GM12878 (cell line): Measurements from ENCODE around the gene DHCR7. TPM values are rescaled to one million over a fixed set of nuclear protein-coding genes. Genes with fewer than 3 reads are reported as not detected.
A peak's percentile ranks its signal among the peaks of the same experiment; 100 is the strongest.

Experiments used
- ATAC-seq: fragments of 200-7000 bp; cut with Tn5 transposase; 3 replicates; pipeline ENCODE4 v1.9.1; 2020; ENCODE audit warnings: mild to moderate bottlenecking, moderate library complexity
- BruUV-seq: library from RNA; stranded (reverse); fragments of 400-500 nt; replicated peaks from 2 replicates; lab custom pipeline; 2021; lab: Mats Ljungman, UMichigan
- CTCF ChIA-PET: fragments of 300-600 bp; sonication (Branson Sonifier 250); formaldehyde crosslinking; extraction: SDS; loops from one replicate; lab custom pipeline; 2021; ENCODE audit warnings: inconsistent platforms; lab: Yijun Ruan, JAX
- POLR2A ChIA-PET: fragments of 350-600 bp; formaldehyde crosslinking; extraction: SDS; loops from one replicate; lab custom pipeline; 2021; ENCODE audit warnings: inconsistent platforms; lab: Charles Lee
- RAD21 ChIA-PET: fragments of 300-600 bp; sonication (Branson Sonifier 250); formaldehyde crosslinking; loops from one replicate; lab custom pipeline; 2023; ENCODE audit warnings: antibody characterized with exemption; ENCODE audit not compliant: unreplicated experiment; lab: Charles Lee
- SMC1A ChIA-PET: fragments of 300-600 bp; sonication (Branson Sonifier 250); formaldehyde crosslinking; loops from one replicate; lab custom pipeline; 2023; ENCODE audit not compliant: unreplicated experiment, uncharacterized antibody; lab: Charles Lee
- DNase-seq: peaks from one replicate; pipeline ENCODE4 v3.0.0-alpha.2; 2011; ENCODE audit warnings: low read depth, low spot score
- FAIRE-seq: peaks from 3 replicates; lab custom pipeline; 2011; peaks lifted over from hg19 to GRCh38; lab: Jason Lieb, UNC
- H2AFZ ChIP-seq: 2 replicates; pipeline ENCODE4 v1.6.0; 2011; ENCODE audit warnings: low read depth, low read length, control low read depth; ENCODE audit not compliant: control insufficient read depth
- H3K27ac ChIP-seq: 2 replicates; pipeline ENCODE4 v1.5.1; 2011; ENCODE audit warnings: control low read depth; ENCODE audit not compliant: control insufficient read depth, insufficient read depth
- H3K27me3 ChIP-seq, 2 experiments: replicated peaks in 1 of 2; 2 replicates each; pipeline versions ENCODE4 v1.6.0 to v1.6.1; 2011; ENCODE audit warnings: low read length in 1 of 2; ENCODE audit not compliant: control insufficient read depth in 2 of 2, insufficient read depth in 2 of 2
- H3K36me3 ChIP-seq, 2 experiments: 2 replicates each; pipeline ENCODE4 v1.5.1; 2011; ENCODE audit warnings: low read length in 1 of 2; ENCODE audit not compliant: control insufficient read depth in 2 of 2, insufficient read depth in 2 of 2
- H3K4me1 ChIP-seq: 2 replicates; pipeline ENCODE4 v1.6.1; 2011; ENCODE audit warnings: mild to moderate bottlenecking, low read length, moderate library complexity, mixed read lengths; ENCODE audit not compliant: control insufficient read depth, insufficient read depth
- H3K4me2 ChIP-seq: 2 replicates; pipeline ENCODE4 v1.6.0; 2011; ENCODE audit warnings: control low read depth; ENCODE audit not compliant: control insufficient read depth, insufficient read depth
- H3K4me3 ChIP-seq: fragments of 200-600 bp; sonication (generic); 2 replicates; pipeline ENCODE4 v1.5.1; 2016
- H3K79me2 ChIP-seq: 2 replicates; pipeline ENCODE4 v1.6.0; 2011; ENCODE audit warnings: low read length; ENCODE audit not compliant: control insufficient read depth, insufficient read depth
- H3K9ac ChIP-seq: 2 replicates; pipeline ENCODE4 v1.8.0; 2011; ENCODE audit warnings: low read length, control low read depth, mixed read lengths; ENCODE audit not compliant: control insufficient read depth, insufficient read depth
- H3K9me3 ChIP-seq: replicated peaks from 3 replicates; pipeline ENCODE4 v1.5.1; 2011; ENCODE audit warnings: mild to moderate bottlenecking, low read length; ENCODE audit not compliant: control insufficient read depth, insufficient read depth
- H4K20me1 ChIP-seq: 2 replicates; pipeline ENCODE4 v1.6.0; 2011; ENCODE audit not compliant: control insufficient read depth, insufficient read depth
- CBX5 ChIP-seq: sonication (generic); IDR thresholded peaks from 2 replicates; pipeline ENCODE4 v1.6.1; 2016; ENCODE audit warnings: low read depth, moderate library complexity, mild to moderate bottlenecking, inconsistent platforms
- CHD2 ChIP-seq: IDR thresholded peaks from 2 replicates; pipeline ENCODE4 v1.6.1; 2011; ENCODE audit warnings: low read depth, low read length, improper control_type of control experiment, borderline replicate concordance
- EED ChIP-seq: sonication (generic); IDR thresholded peaks from 2 replicates; pipeline ENCODE4 v1.6.1; 2016; ENCODE audit warnings: antibody characterized with exemption, low read depth
- EGR1 ChIP-seq, 2 experiments: IDR thresholded peaks; 1 replicate in 1 of 2; 2 replicates in 1 of 2; pipeline ENCODE4 v1.6.1; 2011 to 2012; ENCODE audit warnings: low read depth in 2 of 2, low read length in 2 of 2, borderline replicate concordance in 1 of 2, mild to moderate bottlenecking in 1 of 2, moderate library complexity in 1 of 2
- EZH2 ChIP-seq: IDR thresholded peaks from 2 replicates; pipeline ENCODE4 v1.6.1; 2012; ENCODE audit warnings: low read depth, mild to moderate bottlenecking, control low read depth, inconsistent platforms, low read length, borderline replicate concordance; ENCODE audit not compliant: control insufficient read depth
- FOS ChIP-seq: IDR thresholded peaks from 3 replicates; pipeline ENCODE4 v1.6.1; 2011; ENCODE audit warnings: borderline replicate concordance; ENCODE audit not compliant: insufficient read length; ENCODE audit errors: extremely low read depth
- IKZF2 ChIP-seq, 2 experiments: fragments of 450-650 bp; IDR thresholded peaks; 2 replicates each; pipeline ENCODE4 v1.6.1; 2017; ENCODE audit warnings: mild to moderate bottlenecking in 2 of 2, moderate library complexity in 2 of 2
- MAX ChIP-seq: IDR thresholded peaks from 2 replicates; pipeline ENCODE4 v1.6.1; 2012; ENCODE audit warnings: low read depth, low read length, improper control_type of control experiment
- MTA2 ChIP-seq: fragments of 450-650 bp; IDR thresholded peaks from 2 replicates; pipeline ENCODE4 v1.6.1; 2016; ENCODE audit warnings: low read depth, mild to moderate bottlenecking, moderate library complexity
- NBN ChIP-seq: fragments of 450-650 bp; IDR thresholded peaks from 2 replicates; pipeline ENCODE4 v1.6.1; 2016
- PAX5 ChIP-seq: IDR thresholded peaks from 2 replicates; pipeline ENCODE4 v1.6.1; 2011; ENCODE audit warnings: low read depth, low read length, borderline replicate concordance
- RBBP5 ChIP-seq: fragments of 200-600 bp; sonication (generic); conservative IDR thresholded peaks from 2 replicates; pipeline ENCODE4 v1.6.1; 2016
- SUZ12 ChIP-seq: fragments of 200-600 bp; sonication (generic); IDR thresholded peaks from one replicate; pipeline ENCODE4 v1.6.1; 2018; ENCODE audit warnings: antibody characterized with exemption, mild to moderate bottlenecking; ENCODE audit not compliant: unreplicated experiment
- WGBS: methylation state at CpG from one replicate; pipeline ENCODE4 v1.1.6; 2016; ENCODE audit warnings: low lambda C conversion rate; ENCODE audit not compliant: insufficient replicate concordance, insufficient coverage; ENCODE audit errors: missing lambda C conversion rate; 5-methylcytosine and 5-hydroxymethylcytosine counted together
- in situ Hi-C: fragments of 300-500 bp; cut with MboI; formaldehyde crosslinking; loops from 9 replicates; pipeline ENCODE4 v1.14.3; 2018; ENCODE audit warnings: mixed read lengths
- intact Hi-C: fragments of 100-400 bp; cut with micrococcal nuclease; formaldehyde crosslinking; loops from one replicate; pipeline ENCODE4 v1.14.2; 2022; ENCODE audit not compliant: unreplicated experiment
- polyA plus RNA-seq, 11 experiments: library from polyadenylated mRNA; depleted of rRNA in 4 of 11; unstranded in 6 of 11; stranded (reverse) in 5 of 11; fragments of >200 nt; fragmentation: Nextera tagmentation in 4 of 11; fragmentation: Illumina TruSeq in 1 of 11; extraction: Ambion mirVana in 4 of 11; extraction: Trizol in 1 of 11; gene quantifications; 1 replicate in 1 of 11; 2 replicates in 10 of 11; pipeline versions ENCODE4 v1.2.1 to v1.2.3, GENCODE V29; 2011 to 2016; ENCODE audit warnings: inconsistent platforms in 2 of 11, missing spikeins in 2 of 11, low read depth in 1 of 11
- total RNA-seq, 4 experiments: library from RNA; depleted of rRNA in 3 of 4; stranded (reverse); fragments of >200 nt in 3 of 4; fragmentation: Illumina TruSeq in 1 of 4; extraction: Trizol in 1 of 4; gene quantifications; 2 replicates each; pipeline versions ENCODE4 v1.2.1 to v1.2.3, GENCODE V29; 2013 to 2021
- TF ChIP-seq, protein P1 (sequence below): fragments of 450-650 bp; IDR thresholded peaks from 2 replicates; pipeline ENCODE4 v1.6.1; 2016; ENCODE audit warnings: mild to moderate bottlenecking

DHCR7 gene
- total and polyA plus RNA-seq, 10 of the 15 experiments (the other 5 are each of a cell fraction or from before 2014, with no cell fraction given): 4.2 to 115 (median 57.8) TPM

DNA sequence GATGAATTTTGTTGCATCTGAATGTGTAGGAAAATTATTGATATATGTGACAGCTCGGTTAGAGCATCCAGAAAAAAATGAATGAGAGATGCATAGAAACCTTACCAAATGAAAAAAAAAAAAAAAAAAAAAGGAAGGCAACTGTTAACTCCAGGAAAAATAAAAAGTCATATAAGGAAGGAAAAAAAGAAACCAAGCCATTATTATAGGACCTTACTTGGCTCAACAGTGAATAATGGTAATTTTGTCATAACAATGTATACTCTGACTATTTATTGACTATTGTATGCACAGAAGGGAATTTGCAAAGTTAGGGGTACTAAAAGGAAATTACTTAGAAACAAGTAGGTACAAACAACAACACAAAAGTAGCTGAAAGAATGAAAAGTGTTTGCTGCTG is 2.0 kb downstream of the DHCR7 start:
- WGBS: 88% methylated on average over 1 of the region's 1 CpG
- intact Hi-C loops (no loop called here), in situ Hi-C loops (no loop called here)
- Histone ChIP-seq H3K4me2 (no peak overlapping the region), H3K27ac (no peak overlapping the region), H3K36me3 (peaks cover 9 to 17% of the 10 kb centered on the region in 2 experiments; a peak in 3 of 4 replicates), H2AFZ (no peak overlapping the region), H3K4me3 (0 out of 2 replicates have a peak overlapping the region, but pooled peaks have one; percentile 85), H3K79me2 (peaks cover 33% of the 10 kb centered on the region), H3K9ac (no peak overlapping the region), H4K20me1 (no peaks in the 10 kb centered on the region), H3K9me3 (peaks cover 2% of the 10 kb centered on the region; the same call in 2 of the 3 replicates), H3K4me1 (no peaks in the 10 kb centered on the region), H3K27me3 (no peaks in the 10 kb centered on the region)
- no TSS peak for BruUV-seq
- ChIA-PET POLR2A (interaction anchor here (0.7 to 1.0 kb wide), 2 partner anchors 16 to 27 kb away, joined by 4 to 5 read pairs; no protein-coding TSS in a partner anchor), CTCF (interaction anchor here (0.6 to 3.1 kb wide), 3 partner anchors 19 to 107 kb away, joined by 3 to 12 read pairs (median 5); no protein-coding TSS in a partner anchor), SMC1A (interaction anchor here (0.8 to 1.2 kb wide), 2 partner anchors 13 to 72 kb away, joined by 4 to 6 read pairs; no protein-coding TSS in a partner anchor), RAD21 (no interaction called here)
- ATAC-seq: no peak
- TF ChIP-seq RBBP5 (no peak), MAX (no peak), CBX5 (0 out of 2 replicates have a peak, but pooled peaks have one; percentile 42)
- FAIRE-seq: no peak
- DNase-seq: no peak

DNA sequence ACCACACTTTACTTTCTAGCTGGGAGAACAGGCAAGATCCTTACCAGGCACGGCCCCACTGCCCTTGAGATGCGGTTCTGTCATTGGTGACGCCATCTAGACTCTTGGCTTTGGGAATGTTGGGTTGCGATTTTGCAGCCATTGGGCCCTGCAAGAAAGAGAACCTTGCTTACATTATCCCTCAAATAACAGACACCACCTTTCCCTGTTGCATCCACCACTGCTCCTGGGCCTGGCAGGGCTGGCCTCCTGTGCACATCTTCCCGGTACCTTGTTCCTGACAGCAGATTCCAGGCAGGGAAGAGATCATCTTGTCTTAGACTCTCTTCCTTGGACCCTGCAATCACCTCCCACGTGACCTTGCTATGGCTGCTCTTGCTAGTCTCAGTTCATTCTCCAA is 3.4 kb downstream of the DHCR7 start:
- Histone ChIP-seq H3K9me3 (peaks cover 2% of the 10 kb centered on the region; the same call in 2 of the 3 replicates), H3K4me2 (no peak overlapping the region), H4K20me1 (no peaks in the 10 kb centered on the region), H3K27me3 (no peaks in the 10 kb centered on the region), H3K9ac (no peak overlapping the region), H3K36me3 (peaks cover 12 to 21% of the 10 kb centered on the region in 2 experiments; a peak in 3 of 4 replicates), H2AFZ (no peak overlapping the region), H3K4me1 (no peaks in the 10 kb centered on the region), H3K79me2 (peaks cover 27% of the 10 kb centered on the region), H3K27ac (no peak overlapping the region), H3K4me3 (no peak overlapping the region)
- CTCF ChIA-PET: interaction anchor here (1.3 to 1.6 kb wide), 2 partner anchors 17 to 119 kb away, joined by 3 read pairs; no protein-coding TSS in a partner anchor
- in situ Hi-C loops (no loop called here), intact Hi-C loops (no loop called here)
- 98% methylated on average over 6 of the region's 6 CpGs for WGBS
- RAD21 ChIA-PET: no interaction called here
- FAIRE-seq: no peak
- POLR2A ChIA-PET: no interaction called here
- SMC1A ChIA-PET: no interaction called here
- no TSS peak for BruUV-seq
- ATAC-seq: no peak
- DNase-seq: no peak
- TF ChIP-seq CHD2 (no peak), MTA2 (no peak), EED (no peak), EGR1 (IDR thresholded peaks at IDR 0.05; ENCODE audit: borderline replicate concordance in 1 of 2, low read depth in 2 of 2, low read length in 2 of 2) (no peak), PAX5 (no peak), EZH2 (no peak), SUZ12 (no peak), IKZF2 (IDR thresholded peaks at IDR 0.05) (no peak), FOS (no peak), NBN (no peak)
- TF ChIP-seq, protein P1, sequence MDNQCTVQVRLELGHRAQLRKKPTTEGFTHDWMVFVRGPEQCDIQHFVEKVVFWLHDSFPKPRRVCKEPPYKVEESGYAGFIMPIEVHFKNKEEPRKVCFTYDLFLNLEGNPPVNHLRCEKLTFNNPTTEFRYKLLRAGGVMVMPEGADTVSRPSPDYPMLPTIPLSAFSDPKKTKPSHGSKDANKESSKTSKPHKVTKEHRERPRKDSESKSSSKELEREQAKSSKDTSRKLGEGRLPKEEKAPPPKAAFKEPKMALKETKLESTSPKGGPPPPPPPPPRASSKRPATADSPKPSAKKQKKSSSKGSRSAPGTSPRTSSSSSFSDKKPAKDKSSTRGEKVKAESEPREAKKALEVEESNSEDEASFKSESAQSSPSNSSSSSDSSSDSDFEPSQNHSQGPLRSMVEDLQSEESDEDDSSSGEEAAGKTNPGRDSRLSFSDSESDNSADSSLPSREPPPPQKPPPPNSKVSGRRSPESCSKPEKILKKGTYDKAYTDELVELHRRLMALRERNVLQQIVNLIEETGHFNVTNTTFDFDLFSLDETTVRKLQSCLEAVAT: no peak
